SKM-1 (cell line): ENCODE measurements around the gene HIP1R.

Source experiments
- DNase-seq: peaks from one replicate; lab custom pipeline; 2025; ENCODE audit not compliant: unreplicated experiment; lab: John Stamatoyannopoulos, UW

HIP1R gene

DNA sequence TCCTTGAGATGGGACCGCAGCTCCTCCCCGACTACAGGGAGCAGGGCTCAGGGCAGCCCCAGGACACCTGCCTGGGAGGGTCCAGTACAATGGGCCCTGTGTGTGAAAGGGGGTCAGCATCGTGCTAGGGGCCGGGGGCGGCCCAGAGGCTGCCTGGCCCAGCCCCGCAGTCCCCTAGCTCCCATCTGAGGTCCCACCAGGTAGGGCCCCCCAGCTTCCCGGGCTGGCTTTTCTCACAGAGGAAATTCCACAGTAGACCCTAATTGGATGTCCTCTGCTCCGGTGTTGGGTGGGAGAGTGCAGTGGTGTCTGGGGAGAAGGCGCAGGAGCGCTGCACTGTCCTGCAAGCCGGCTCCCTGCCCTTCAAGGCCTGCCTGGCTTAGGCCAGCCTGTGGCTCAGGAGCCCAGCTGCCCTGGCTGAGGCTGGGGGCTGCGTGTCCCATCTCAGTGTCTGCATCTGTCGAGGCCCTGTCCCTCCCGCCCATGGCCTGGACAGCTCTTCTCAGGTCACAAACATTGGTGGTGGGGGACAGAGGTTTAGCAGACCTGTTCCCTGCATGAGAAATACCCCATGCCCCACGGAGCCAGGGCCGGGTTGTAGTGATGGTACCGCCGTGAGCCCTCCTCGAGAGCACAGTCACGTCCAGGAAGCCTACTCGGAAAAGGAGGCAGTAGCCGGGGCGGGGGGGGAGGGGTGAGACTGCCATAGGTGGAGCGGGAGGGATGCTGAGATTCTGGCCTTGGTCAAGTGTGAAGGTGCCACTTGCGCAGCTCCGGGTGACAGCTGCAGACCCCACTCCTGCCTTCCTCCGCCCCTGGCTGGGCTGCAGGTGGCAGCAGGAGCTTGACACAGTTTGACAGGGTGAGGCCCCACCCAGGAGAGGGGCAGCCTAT is 11.6 kb downstream of the HIP1R start:
- no peak for DNase-seq

- DNase-seq: no peak
Observed at GRCh38 chr12:122847516-122847836, 12.2 kb downstream of the HIP1R start.

GRCh38 chr12:122847921-122848421 is 12.7 kb downstream of the HIP1R start:
- no peak for DNase-seq

DNA sequence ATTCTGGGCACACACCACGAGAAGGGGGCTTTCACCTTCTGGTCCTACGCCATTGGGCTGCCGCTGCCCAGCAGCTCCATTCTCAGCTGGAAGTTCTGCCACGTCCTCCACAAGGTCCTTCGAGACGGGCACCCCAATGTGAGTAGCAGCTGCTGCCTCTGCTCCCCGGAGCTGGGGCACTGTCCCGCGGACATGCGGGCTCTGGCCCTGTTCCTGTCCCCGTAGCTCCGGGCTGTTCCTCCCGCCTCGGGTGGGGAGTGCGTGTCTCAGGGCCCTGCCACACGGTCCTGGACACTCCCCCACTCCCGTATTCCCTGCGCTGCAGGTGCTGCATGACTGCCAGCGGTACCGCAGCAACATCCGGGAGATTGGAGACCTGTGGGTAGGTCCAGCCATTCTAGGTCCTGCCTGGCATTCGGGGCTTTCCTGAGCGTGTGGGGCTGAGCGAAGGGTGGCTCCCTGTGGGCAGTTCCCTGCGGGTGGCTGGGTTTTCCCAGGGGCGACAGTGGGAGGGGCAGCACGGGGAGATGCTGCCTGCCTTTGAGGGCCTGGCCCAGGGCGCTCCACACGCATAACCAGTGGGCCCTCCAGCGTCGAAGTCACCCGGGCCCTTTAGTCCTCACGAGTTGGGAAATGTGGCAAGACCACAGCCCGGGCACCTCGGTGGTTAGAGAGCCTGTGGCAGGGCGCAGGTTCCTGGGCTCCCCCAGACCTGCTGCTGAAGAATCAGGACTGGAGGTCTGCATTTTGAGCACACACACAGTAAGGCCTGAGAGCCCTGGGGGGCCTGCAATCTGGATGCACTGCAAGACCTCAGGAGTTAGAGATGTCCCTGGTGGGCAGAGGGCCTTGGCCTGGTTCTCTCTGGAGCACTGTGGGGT is 13.5 kb downstream of the HIP1R start:
- no peak for DNase-seq

DNA sequence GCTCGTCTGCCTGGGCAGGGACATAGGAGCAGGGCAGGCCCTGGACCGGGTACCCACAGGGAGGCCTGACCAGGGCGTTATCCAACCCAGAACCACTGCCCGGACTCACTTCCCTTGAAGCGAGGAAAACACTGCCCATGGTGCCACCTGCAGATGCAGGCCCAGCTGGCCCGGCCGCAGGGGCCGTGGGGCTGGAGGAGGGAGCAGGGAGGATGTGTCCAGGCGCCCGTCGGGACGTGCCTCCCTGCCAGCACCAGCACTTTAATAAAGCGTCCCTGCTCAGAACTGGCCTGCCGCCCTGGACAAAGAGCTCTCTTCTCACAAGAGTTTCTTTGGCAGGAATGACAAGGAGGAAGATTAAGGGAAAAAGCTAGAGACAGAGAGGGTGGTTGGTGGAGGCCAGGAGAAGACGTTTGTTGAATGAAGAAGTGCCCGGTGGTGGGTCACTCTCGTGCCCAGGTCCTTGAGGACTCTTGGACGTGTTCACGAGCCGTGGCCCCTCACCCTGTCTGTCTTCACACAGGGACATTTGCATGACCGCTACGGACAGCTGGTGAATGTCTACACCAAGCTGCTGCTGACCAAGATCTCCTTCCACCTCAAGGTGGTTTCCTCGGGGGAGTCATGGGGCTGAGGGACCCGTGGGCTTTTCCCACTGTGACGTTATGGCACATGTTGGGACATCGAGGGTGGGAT is 14.2 kb downstream of the HIP1R start:
- DNase-seq: no peak

- no peak for DNase-seq
Observed at GRCh38 chr12:122850048-122850445, 14.8 kb downstream of the HIP1R start.

- no peak for DNase-seq
Observed at GRCh38 chr12:122850695-122851350, 15.6 kb downstream of the HIP1R start.

DNA sequence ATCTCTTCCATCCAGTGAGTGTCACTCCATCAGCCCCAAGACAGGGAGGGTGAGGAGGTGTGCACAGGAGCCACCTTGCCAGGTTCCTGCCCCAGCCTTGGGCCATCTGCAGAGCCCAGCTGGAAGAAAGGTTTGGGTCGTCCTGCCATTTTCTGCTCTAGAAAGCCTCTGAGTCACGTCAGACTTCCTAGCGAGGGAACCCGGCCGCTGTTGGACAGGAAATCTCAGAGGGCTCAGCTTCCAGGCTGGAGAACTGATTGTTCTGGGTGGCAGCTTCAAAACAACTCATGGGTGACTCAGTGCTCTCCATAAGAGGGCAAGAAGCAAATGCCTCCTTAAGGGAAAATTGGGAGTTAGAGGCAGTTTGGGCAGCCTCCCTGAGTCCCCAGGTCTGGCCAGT is 16.6 kb downstream of the HIP1R start:
- no peak for DNase-seq

- DNase-seq: no peak
Observed at GRCh38 chr12:122852336-122853275, 17.3 kb downstream of the HIP1R start.

DNA sequence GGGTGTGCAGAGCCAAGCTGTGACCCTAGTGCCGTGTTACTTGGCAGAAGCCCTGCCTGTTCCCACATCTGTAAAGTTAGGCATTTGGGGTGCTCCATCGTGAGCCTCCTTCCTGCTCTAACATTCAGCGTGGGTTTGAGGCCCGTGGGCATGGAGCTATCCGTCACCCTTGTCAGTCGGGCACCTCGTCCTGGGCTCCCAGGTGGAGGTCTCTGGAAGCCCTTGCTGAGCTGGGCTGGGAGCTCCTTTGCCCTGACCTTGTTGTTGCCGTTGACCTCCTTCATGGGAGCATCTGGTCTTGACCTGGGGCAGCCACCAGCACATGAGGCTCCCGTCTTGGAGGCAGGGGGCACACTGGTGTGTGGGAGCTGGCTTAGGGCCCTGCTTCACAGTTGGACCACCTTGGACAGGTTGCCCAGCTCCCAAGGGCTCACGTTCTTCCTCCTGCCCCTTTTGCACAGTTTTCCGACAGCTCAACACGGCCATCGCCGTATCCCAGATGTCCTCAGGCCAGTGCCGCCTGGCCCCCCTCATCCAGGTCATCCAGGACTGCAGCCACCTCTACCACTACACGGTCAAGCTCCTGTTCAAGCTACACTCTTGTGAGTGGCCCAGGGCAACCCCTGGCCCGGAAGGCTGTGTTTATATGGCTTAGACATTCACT is 18.5 kb downstream of the HIP1R start:
- no peak for DNase-seq

DNA sequence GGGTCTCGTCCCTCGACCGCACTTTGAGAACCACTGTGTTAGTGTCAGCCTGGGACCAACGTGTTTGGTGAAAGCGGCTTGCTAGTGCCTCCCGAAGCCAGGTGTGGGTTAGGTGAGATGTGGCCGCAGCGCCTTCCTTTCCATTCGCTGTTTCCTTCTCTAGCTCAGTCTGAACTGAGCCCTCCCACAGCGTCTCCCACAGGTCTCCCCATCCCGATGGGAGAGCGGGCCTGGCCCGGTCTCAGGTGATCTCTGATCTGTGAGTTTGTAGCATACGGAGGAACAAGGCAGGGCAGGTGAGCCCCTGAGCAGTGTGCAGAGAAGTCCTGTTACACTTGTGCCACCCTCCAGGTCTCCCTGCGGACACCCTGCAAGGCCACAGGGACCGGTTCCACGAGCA is 19.3 kb downstream of the HIP1R start:
- DNase-seq: no peak

GRCh38 chr12:122855071-122855829 is 20.0 kb downstream of the HIP1R start:
- DNase-seq: no peak

DNA sequence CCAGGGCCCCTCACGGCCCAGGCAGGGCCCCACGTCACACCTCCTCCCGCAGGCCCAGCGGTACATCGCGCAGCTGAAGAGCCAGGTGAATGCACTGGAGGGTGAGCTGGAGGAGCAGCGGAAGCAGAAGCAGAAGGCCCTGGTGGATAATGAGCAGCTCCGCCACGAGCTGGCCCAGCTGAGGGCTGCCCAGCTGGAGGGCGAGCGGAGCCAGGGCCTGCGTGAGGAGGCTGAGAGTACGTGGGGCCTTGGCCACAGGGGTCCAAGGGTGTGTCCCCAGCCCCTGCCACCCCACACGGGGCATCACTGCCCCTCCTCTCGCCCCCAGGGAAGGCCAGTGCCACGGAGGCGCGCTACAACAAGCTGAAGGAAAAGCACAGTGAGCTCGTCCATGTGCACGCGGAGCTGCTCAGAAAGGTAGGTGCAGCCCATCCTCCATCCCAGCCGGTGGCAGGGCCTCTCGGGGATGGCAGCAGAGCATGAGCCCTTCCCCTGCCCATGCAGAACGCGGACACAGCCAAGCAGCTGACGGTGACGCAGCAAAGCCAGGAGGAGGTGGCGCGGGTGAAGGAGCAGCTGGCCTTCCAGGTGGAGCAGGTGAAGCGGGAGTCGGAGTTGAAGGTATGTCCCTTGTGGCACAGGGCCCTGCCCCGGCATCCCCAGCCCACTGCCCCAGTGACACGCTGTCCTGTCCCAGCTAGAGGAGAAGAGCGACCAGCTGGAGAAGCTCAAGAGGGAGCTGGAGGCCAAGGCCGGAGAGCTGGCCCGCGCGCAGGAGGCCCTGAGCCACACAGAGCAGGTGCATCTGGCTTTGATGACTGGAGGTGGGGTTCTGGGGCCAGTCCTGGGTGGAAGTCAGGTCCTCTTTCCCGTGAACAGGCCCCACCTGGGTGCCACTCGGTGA is 20.9 kb downstream of the HIP1R start:
- no peak for DNase-seq

DNA sequence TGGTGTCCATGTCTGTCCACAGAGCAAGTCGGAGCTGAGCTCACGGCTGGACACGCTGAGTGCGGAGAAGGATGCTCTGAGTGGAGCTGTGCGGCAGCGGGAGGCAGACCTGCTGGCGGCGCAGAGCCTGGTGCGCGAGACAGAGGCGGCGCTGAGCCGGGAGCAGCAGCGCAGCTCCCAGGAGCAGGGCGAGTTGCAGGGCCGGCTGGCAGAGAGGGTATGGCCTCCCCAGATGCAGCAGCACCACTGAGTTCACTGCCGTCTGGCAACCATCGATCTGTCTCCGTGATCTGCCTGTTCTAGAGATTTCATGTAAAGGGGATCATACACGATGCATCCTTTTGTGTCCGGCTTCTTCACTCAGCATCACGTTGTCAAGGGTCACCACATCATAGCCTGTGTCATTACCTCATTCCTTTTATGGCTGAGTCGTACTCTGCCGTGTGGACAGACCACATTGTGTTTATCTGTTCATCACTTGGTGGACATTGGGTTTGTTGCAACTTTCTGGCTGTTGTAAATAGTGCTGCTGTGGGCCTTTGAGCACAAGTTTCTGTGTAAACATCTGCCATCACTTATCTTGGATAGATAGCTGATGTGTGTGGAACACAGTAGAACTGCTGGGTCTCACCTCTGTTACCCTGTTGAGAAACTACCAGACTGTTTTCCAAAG is 21.9 kb downstream of the HIP1R start:
- no peak for DNase-seq

GRCh38 chr12:122858171-122858570 is 22.9 kb downstream of the HIP1R start:
- DNase-seq: no peak

DNA sequence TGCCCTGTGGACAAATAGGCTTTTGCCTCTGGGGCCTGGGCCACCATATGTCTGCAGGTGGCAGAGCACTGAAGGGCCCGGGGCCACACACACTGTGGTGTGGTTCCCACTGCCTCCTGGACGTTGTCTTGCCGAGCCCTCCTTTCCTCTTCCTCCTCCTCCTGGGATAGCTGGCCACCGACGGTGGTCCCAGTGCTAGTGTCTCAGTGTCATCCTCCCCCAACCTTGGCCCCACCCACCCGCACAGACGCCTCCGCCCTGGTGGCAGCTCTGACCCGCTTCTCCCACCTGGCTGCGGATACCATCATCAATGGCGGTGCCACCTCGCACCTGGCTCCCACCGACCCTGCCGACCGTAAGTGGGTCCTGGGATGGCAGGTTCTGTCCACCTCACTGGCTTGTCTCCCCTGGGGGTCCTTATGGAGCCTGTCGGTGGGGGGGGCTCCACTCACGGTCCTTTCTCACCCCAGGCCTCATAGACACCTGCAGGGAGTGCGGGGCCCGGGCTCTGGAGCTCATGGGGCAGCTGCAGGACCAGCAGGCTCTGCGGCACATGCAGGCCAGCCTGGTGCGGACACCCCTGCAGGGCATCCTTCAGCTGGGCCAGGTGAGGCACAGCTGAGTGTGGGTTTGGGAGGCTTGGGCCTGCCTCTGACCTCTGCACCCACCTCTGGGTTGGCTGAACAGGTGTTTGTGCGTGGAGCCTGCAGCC is 23.5 kb downstream of the HIP1R start:
- DNase-seq: no peak
